Muscle layer of colon (tissue), 2 donors: ENCODE measurements around the gene SSH3.

ENCODE experiments used
- H3K27ac ChIP-seq: one replicate; pipeline ENCODE4 v1.7.0; 2013; ENCODE audit warnings: low read depth, mild to moderate bottlenecking, low read length, moderate library complexity
- H3K27me3 ChIP-seq, 2 donors: one replicate each; pipeline ENCODE4 v1.7.0; 2013; ENCODE audit warnings: low read length in 2 of 2, mild to moderate bottlenecking in 2 of 2; ENCODE audit not compliant: insufficient read depth in 2 of 2, control insufficient read depth in 1 of 2
- H3K36me3 ChIP-seq: one replicate; pipeline ENCODE4 v1.7.0; 2013; ENCODE audit warnings: mild to moderate bottlenecking, low read length; ENCODE audit not compliant: insufficient read depth
- H3K4me1 ChIP-seq: one replicate; pipeline ENCODE4 v1.7.0; 2013; ENCODE audit warnings: mild to moderate bottlenecking, low read length; ENCODE audit not compliant: insufficient read depth
- H3K4me3 ChIP-seq, 2 donors: one replicate each; pipeline ENCODE4 v1.7.0; 2013; ENCODE audit warnings: low read length in 2 of 2, low read depth in 1 of 2, mild to moderate bottlenecking in 1 of 2, moderate library complexity in 1 of 2
- H3K9ac ChIP-seq: one replicate; pipeline ENCODE4 v1.7.0; 2013; ENCODE audit warnings: low read length
- H3K9me3 ChIP-seq: one replicate; pipeline ENCODE4 v1.7.0; 2013; ENCODE audit warnings: mild to moderate bottlenecking, low read length
- donor health status: abdominal sarcoma.
- donor health status: Adenocarcinoma of cecum.

The SSH3 gene

GRCh38 chr11:67356864-67357561 is 53.7 kb downstream of the SSH3 start:
- Histone ChIP-seq H3K9ac (peak overlapping the region; percentile 12), H3K27ac (no peak overlapping the region), H3K27me3 (no peaks in the 10 kb centered on the region), H3K4me3 (no peak overlapping the region), H3K4me1 (peaks cover 52% of the 10 kb centered on the region), H3K36me3 (no peaks in the 10 kb centered on the region), H3K9me3 (no peaks in the 10 kb centered on the region)

GRCh38 chr11:67357831-67358670 is 54.7 kb downstream of the SSH3 start:
- Histone ChIP-seq H3K9me3 (no peaks in the 10 kb centered on the region), H3K9ac (no peak overlapping the region), H3K27ac (no peak overlapping the region), H3K36me3 (no peaks in the 10 kb centered on the region), H3K4me1 (peaks cover 44% of the 10 kb centered on the region), H3K27me3 (no peaks in the 10 kb centered on the region), H3K4me3 (no peak overlapping the region)
